ENCODE results near the gene BDKRB1.

DNA sequence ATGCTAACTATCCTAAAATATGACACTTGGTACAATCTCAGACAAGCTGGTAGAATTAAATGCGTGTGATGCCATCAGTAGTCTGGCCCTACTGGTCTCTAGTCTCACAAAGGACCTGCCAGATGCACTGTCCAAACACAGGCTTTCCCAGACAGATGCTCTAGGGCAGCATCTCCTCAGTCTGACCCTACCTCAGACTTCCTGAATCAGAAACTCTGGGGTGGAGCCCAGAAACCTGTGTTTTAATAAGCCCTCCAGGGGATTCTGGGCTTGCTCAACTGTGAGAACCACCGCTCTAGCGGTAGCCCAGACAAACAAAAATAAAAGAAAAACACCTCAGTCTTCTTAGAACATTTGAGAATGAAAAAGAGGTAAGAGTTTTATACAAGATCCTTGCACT, 48.0 kb downstream of the BDKRB1 start:
- TF ChIP-seq, protein P1, sequence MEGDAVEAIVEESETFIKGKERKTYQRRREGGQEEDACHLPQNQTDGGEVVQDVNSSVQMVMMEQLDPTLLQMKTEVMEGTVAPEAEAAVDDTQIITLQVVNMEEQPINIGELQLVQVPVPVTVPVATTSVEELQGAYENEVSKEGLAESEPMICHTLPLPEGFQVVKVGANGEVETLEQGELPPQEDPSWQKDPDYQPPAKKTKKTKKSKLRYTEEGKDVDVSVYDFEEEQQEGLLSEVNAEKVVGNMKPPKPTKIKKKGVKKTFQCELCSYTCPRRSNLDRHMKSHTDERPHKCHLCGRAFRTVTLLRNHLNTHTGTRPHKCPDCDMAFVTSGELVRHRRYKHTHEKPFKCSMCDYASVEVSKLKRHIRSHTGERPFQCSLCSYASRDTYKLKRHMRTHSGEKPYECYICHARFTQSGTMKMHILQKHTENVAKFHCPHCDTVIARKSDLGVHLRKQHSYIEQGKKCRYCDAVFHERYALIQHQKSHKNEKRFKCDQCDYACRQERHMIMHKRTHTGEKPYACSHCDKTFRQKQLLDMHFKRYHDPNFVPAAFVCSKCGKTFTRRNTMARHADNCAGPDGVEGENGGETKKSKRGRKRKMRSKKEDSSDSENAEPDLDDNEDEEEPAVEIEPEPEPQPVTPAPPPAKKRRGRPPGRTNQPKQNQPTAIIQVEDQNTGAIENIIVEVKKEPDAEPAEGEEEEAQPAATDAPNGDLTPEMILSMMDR (IDR thresholded peaks at IDR 0.05; ENCODE audit: low read depth, low read length, poor library complexity, severe bottlenecking): no peak
- TF ChIP-seq EZH2phosphoT487 (IDR thresholded peaks at IDR 0.05; ENCODE audit: borderline replicate concordance, low read length): no peak

Measured in DOHH2 (cell line).